NOMO-1 treated with dmso at 0.1 percent for 144 hours (cell line): ENCODE results near the gene CPTP.

ENCODE experiments used
- DNase-seq: peaks from one replicate; lab custom pipeline; 2025; ENCODE audit not compliant: unreplicated experiment; lab: John Stamatoyannopoulos, UW

Gene CPTP

DNA sequence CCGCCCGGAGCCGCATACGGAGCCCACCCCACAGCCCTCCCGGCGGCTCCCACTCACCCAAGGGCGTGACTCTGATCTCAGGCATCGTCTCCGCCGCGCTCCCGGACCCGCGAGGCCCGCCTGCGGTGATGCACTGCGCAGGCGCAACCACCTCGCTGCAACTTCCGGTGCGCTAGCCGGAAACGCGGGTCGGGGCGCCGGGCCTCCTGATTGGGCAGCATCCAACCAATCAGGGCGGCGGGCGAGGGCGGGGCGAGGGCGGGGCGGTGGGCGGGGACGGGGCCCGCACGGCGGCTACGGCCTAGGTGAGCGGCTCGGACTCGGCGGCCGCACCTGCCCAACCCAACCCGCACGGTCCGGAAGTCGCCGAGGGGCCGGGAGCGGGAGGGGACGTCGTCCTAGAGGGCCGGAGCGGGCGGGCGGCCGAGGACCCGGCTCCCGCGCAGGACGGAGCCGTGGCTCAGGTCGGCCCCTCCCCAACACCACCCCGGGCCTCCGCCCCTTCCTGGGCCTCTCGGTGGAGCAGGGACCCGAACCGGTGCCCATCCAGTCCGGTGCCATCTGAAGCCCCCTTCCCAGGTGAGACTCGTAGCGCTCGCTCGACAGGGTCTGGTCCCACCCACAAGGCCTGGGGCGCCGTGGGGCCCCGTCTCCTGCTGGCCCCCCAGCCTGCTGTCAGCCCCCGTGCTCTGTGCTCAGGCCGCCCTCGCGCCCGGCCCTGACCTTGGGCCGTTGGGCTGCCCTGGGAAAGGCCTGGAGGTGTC lies at the start of gene CPTP, which contains the start of gene INTS11:
Gene CPTP, plus strand, starts transcription at position 279 of the 764 bp plus-strand sequence. CDS start 2,109 bp downstream, outside the sequence.
Gene INTS11, minus strand, starts transcription at position 137 of the 764 bp plus-strand sequence. Its CDS starts 52 bp downstream, at position 85.
- peak; percentile 85 for DNase-seq

DNA sequence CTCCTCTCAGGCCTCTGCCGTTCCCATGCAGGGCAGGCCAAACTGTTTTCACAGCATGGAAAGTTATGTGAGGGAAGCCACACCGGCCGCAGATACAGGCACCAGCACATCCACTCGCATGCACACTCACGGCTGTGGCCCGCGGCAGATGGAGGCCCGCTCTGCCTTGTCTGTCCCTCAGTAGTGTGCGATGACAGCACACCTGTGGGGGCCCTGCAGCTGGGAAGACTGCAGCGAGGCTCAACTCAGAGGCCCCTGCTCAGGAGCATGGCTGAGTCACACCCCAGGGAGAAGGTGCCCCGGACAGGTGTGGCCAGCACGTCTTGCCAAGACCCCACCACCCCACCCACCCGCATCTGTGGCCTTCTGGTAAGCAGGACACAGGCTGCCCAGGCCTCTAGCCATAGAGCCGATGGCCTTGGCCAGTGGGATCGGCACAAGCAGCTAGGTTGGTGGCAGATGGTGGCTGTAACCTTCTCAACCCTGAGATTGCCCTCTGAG lies 49.6 kb upstream of the CPTP start:
- no peak for DNase-seq

DNA sequence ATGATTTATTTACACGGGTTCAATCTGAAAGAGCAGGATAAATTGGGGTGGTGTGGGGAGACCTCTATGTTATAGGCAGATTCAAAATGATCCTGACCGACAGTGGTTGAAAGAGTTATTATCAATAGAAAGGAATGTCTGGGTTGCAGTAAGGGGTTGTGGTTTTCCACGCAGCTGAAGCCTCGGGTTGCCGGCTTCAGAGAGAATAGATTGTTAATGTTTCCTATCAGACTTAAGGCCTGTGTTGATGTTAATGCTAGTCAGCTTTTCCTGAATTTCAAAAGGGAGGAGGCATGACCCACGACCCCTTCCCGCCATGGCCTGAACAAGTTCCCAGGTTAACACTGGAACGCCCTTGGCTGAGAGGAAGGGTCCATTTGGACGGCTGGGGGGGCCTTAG lies 48.8 kb upstream of the CPTP start:
- no peak for DNase-seq

DNA sequence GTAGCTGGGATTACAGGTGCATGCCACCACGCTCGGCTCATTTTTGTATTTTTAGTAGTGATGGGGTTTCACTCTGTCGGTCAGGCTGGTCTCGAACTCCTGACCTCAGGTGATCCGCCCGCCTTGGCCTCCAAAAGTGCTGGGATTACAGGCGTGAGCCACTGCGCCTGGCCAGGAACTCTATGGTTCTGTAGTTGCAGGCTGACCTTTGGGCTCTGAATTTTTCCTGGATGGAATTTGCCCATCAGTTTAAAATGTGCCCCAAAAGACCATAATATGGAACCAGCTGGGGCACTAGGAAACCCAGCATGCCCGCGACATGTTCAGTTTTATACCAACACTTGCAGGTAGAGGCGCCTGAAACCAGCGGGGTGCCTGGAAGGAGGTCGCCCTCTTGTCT lies 46.0 kb upstream of the CPTP start:
- no peak for DNase-seq

DNA sequence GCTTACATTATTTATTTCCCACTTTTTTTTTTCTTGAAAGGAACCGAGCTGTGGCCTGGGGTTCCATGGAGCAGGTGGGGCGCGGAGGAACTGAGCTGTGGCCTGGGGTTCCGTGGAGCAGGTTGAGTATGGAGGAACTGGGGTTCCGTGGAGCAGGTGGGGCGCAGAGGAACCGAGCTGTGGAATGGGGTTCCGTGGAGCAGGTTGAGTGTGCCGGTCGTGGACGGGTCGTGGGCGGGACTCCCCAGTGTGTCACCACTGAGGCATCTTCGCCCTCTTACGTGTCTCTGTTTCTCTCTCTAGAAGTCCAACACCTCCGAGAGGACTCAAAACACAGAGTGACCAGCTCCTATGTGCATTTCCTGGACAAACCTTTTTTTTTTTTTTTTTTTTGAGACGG lies 45.6 kb upstream of the CPTP start:
- no peak for DNase-seq

DNA sequence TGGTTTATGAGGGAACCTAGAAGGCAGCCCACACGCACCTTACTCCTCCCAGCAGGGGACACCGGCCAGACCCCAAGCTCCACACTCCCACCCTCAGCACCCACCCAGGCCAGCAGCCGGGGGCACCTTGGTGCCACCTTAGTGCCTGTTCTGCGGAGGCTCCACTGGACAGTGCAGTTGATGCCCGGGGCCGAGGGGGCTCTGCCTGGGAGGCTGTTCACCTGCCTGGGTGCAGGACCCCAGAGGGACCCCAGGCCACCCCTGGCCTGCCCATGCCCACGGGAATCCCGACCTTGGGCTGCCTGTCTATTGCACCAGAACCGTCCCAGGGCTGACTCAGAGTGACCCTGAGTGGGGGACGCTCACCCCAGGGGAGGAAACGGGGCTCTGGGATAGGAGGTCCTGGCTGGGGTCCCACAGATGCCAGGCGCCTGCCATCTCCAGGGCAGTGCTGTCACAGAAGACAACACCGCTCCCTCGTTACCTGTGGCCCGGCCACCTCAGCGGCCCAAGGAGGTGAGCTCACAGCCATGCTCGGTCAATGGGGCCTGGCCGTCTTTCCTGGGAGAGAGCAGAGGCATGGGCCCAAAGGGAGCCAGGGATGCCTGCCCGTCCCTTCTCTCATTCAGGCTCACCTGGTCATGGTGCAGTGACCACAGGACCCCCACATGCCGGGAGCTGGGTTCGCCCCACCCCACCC lies 43.7 kb upstream of the CPTP start:
- no peak for DNase-seq

DNA sequence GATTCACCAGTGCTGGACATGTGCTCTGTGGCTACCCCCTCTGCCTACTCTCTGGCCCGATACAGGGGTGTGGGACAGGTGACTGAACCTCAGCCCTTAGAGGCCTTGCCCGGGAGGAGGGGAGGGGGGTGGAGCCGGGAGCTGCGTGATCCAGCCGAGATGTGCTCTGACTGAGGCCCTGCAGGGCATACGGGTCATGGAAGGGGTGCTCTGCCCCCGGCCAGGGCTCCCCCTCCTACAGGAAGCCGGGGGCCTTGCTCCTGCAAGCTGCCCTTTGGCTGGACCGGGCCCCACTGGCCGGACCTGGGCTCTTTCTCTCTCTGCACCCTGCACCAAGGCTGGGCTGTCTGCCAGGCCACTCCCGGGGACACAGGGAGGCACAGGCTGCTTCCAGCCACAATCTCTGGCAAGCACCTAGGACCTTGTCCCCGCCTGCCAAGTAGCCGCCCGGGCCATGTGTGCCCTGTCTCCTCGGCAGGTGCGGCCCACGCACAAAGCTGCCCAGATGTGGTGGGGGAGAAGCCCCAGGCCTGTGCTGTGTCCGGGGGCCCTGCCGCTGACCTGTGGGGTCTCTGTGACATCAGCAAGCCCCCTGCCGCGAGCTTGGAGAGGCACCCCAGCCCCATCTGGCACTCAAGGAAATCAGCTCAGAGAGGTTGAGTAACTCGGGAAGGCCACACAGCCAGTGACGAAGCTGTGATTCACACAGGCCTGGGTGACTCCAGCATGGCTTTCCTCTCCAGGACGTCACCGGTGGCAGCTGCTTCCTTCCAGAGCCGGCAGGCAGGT lies 42.9 kb upstream of the CPTP start:
- no peak for DNase-seq

DNA sequence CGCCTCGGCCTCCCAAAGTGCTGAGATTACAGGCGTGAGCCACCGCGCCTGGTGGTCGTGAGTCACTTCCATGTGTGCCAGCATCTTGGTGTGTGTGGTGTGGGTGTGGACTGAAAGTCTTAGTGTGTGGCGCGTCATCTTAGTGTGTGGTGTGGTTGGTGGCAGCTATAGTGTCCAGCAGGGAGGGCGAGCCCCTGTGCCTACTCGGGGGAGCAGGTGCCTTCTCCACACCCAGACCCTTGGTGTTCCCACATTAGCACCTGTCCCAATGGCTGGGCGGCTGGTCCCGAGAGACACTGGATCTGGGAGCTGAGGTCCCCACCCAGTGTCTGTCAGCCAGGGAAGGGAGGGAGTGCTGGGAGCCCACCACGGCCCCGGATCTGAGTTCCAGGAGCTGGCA lies 41.6 kb upstream of the CPTP start:
- no peak for DNase-seq

DNA sequence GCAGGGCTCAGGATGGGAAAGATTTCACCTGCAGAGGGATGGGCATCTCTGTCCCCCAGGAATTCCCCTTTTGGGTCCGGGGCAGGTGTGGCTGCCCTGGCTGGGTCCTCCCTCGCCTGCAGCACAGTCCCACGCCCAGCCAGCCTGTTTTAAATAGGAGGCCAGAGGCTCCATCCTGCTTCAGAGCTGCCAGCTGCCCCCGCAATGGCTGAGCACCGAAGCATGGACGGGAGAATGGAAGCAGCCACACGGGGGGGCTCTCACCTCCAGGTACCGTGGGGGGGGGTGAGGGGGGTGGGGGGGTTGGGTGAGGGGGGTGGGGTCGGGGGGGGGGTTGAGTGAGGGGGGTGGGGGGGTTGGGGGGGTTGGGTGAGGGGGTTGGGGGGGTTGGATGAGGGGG lies 40.8 kb upstream of the CPTP start:
- no peak for DNase-seq

DNA sequence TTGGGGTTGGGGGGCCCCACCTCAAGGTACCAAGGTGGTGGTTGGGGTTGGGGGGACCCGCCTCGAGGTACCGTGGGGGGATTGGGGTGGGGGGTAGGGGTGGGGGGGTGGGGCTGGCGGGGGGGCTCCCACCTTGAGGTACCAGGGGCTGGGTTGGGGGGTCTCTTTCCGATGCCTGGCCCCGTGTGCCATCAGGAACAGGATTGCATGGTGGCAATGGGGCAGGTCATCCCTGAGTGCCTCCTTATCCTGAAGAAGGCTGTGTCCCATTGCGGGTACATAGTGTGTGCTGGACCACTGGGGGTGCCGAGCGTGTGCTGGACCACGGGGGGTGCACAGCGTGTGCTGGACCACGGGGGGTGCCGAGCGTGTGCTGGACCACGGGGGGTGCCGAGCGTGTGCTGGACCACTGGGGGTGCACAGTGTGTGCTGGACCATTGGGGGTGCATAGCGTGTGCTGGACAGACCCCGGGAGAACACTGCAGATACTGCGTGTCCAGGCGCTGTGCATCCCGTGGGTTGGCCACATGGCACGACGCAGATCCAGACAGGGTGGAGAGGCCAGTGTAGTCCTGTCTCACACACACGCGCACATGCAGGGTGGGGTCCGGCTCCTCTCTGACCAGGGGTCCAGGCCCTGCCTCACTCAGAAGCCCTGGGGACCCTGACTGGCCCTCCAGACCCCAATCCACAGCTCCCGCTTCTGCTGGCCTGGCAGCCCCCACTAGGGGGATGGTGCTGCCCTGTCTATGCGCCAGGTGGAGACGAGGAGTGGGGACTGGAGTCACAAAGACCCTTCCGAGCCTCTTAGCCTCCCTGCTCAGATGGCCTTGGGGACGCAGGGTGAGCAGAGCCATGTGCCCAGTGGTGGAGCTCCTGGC lies 40.1 kb upstream of the CPTP start:
- DNase-seq: no peak

DNA sequence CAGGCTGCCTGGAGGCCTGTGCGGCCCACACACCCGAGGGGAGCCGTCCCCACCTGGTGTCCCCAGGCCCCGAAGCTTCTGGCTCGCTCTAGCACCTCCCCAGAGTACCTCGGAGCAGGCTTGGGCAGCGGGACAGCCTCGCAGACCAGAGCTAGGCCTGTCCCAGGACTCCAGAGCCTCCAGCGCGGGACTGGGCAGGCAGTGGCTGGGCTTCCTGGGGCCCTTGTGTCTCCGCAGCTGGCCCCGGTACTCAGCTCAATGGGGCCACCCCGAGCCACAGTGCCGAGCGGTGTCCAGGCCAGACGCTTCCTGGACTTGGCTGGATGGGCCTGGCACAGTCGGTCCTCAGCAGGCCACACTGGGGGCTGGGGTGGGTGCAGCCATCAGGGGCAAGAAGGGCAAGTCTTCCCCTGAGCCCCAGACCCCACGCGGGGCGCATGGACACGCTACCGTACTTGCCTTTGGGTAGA lies 39.5 kb upstream of the CPTP start:
- no peak for DNase-seq

DNA sequence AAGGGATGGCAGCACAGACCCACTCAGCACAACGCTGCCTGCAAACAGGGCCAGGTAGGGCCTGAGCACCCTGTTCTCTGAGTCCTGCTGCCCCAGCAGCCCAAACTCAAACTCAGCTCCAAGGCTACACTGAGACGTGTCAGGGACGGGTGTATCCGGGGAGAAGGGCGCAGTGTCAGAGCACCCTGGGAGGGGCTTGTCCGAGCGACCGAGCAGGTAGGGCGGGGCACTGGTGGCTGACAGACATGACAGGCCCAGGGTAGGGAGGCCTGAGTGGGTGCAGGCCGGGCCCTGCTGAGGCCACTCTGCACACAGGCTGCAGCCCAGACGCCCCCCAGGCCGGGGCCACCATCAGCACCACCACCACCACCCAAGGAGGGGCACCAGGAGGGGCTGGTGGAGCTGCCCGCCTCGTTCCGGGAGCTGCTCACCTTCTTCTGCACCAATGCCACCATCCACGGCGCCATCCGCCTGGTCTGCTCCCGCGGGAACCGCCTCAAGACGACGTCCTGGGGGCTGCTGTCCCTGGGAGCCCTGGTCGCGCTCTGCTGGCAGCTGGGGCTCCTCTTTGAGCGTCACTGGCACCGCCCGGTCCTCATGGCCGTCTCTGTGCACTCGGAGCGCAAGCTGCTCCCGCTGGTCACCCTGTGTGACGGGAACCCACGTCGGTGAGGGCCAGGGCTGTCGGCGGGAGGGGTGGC lies 38.8 kb upstream of the CPTP start:
- no peak for DNase-seq

DNA sequence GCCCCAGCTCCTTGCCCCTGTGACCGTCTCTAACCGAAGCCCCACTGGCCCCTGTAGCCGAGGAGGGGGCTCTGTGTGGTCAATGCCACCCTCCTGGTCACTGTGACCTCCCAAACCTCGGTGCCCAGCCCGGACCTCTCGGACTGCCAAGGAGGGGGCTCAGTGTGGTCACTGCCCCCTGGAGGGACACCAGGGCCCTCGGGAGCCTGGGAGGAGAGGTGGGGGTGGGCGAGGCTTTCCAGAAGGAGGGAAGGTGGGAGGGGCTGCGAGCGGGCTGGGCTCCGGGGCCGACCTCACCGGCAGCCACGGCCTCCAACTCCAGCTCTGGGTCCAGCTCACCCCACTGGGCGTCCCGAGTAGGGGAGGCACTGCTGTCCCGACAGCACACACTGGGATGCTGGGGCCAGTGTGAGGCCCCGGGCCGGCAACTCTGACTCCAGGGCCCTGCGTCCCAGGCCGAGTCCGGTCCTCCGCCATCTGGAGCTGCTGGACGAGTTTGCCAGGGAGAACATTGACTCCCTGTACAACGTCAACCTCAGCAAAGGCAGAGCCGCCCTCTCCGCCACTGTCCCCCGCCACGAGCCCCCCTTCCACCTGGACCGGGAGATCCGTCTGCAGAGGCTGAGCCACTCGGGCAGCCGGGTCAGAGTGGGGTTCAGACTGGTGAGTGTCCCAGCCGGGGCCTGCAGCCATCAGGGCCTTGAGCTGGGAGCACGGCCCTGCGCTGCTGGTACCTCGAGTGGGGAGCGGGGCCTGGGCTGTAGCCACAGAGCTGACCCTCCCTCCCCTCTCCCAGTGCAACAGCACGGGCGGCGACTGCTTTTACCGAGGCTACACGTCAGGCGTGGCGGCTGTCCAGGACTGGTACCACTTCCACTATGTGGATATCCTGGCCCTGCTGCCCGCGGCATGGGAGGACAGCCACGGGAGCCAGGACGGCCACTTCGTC lies 38.0 kb upstream of the CPTP start:
- no peak for DNase-seq

DNA sequence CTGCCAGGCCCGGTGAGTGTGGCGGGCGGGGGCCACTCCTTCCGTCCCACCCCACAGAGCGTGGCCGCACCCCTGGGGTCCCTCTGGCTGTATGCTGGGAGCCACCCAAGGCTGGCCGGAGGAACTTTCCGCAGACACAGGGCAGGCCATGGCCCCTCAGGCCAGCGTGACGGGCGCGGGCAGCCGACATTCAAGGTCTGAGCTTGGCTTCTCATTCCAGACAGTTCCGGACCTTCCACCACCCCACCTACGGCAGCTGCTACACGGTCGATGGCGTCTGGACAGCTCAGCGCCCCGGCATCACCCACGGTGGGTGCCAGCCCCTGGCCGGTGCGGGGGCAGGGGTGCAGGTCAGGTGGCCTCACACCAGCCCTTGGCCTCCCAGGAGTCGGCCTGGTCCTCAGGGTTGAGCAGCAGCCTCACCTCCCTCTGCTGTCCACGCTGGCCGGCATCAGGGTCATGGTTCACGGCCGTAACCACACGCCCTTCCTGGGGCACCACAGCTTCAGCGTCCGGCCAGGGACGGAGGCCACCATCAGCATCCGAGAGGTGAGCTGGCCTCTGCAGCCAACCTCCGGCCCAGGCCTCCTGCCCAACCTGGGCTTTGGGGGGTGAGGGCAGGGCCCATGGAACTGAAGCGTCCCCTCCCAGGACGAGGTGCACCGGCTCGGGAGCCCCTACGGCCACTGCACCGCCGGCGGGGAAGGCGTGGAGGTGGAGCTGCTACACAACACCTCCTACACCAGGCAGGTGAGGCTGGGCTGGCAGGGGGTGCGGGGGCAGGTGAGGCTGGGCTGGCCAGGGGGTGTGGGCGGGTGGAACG lies 37.1 kb upstream of the CPTP start:
- no peak for DNase-seq

DNA sequence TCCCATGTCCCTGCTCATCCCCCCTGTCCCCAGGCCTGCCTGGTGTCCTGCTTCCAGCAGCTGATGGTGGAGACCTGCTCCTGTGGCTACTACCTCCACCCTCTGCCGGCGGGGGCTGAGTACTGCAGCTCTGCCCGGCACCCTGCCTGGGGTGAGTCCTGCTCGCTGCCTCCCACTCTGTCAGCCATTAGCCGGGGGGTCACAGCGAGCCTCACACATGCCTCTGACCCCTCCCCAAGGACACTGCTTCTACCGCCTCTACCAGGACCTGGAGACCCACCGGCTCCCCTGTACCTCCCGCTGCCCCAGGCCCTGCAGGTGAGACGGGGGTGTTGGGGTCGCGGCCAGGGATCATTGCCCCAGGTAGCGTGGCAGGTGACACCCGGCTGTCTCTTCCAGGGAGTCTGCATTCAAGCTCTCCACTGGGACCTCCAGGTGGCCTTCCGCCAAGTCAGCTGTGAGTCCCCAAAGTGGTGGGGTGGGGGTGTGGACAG lies 34.3 kb upstream of the CPTP start:
- DNase-seq: no peak

DNA sequence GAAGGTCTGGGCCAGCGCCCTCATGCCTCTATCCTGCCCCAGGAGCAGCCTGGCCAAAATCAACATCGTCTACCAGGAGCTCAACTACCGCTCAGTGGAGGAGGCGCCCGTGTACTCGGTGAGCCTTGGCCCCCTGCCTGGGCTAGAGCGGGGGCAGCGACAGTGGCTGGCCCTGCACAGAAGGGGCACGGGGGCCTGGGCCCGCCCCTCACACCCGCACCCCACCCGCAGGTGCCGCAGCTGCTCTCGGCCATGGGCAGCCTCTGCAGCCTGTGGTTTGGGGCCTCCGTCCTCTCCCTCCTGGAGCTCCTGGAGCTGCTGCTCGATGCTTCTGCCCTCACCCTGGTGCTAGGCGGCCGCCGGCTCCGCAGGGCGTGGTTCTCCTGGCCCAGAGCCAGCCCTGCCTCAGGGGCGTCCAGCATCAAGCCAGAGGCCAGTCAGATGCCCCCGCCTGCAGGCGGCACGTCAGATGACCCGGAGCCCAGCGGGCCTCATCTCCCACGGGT lies 33.5 kb upstream of the CPTP start:
- no peak for DNase-seq
